EL (cell line): ENCODE data around the gene LRCH1.
A peak's percentile ranks its signal among the peaks of the same experiment; 100 is the strongest.

Source experiments
- DNase-seq: peaks from one replicate; pipeline ENCODE4 v3.0.0-alpha.2; 2016

The LRCH1 gene

GRCh38 chr13:46668302-46668720 is 115.3 kb downstream of the LRCH1 start:
- DNase-seq = peak; percentile 87

GRCh38 chr13:46668931-46669525 is 116.1 kb downstream of the LRCH1 start:
- DNase-seq = no peak

- no peak for DNase-seq
Observed at GRCh38 chr13:46672338-46673090, 119.5 kb downstream of the LRCH1 start.

- DNase-seq = peak; percentile 14
Observed at GRCh38 chr13:46675016-46675415, 122.0 kb downstream of the LRCH1 start.

- DNase-seq = no peak
Observed at GRCh38 chr13:46676378-46676725, 123.4 kb downstream of the LRCH1 start.

GRCh38 chr13:46679369-46680120 is 126.6 kb downstream of the LRCH1 start:
- peak; percentile 75 for DNase-seq

- no peak for DNase-seq
Observed at GRCh38 chr13:46682015-46682414, 129.0 kb downstream of the LRCH1 start.

- DNase-seq = no peak
Observed at GRCh38 chr13:46682707-46683106, 129.7 kb downstream of the LRCH1 start.

- DNase-seq = peak; percentile 22
Observed at GRCh38 chr13:46683676-46684260, 130.8 kb downstream of the LRCH1 start.

- peak; percentile 41 for DNase-seq
Observed at GRCh38 chr13:46684287-46685001, 131.5 kb downstream of the LRCH1 start.

- no peak for DNase-seq
Observed at GRCh38 chr13:46685006-46685730, 132.2 kb downstream of the LRCH1 start.

GRCh38 chr13:46686171-46686570 is 133.2 kb downstream of the LRCH1 start:
- DNase-seq = no peak

- peak; percentile 51 for DNase-seq
Observed at GRCh38 chr13:46687810-46688209, 134.8 kb downstream of the LRCH1 start.

- no peak for DNase-seq
Observed at GRCh38 chr13:46688306-46688705, 135.3 kb downstream of the LRCH1 start.

- no peak for DNase-seq
Observed at GRCh38 chr13:46698014-46698413, 145.0 kb downstream of the LRCH1 start.

GRCh38 chr13:46698910-46699460 is 146.0 kb downstream of the LRCH1 start:
- no peak for DNase-seq

GRCh38 chr13:46712524-46712923 is 159.6 kb downstream of the LRCH1 start:
- no peak for DNase-seq

- no peak for DNase-seq
Observed at GRCh38 chr13:46715363-46715762, 162.4 kb downstream of the LRCH1 start.

GRCh38 chr13:46716821-46717220 is 163.9 kb downstream of the LRCH1 start:
- DNase-seq = no peak

GRCh38 chr13:46717275-46717674 is 164.3 kb downstream of the LRCH1 start:
- no peak for DNase-seq

GRCh38 chr13:46717856-46718255 is 164.9 kb downstream of the LRCH1 start:
- DNase-seq = no peak

- DNase-seq = no peak
Observed at GRCh38 chr13:46720189-46720588, 167.2 kb downstream of the LRCH1 start.
